Fibroblast of lung (primary cell): ENCODE measurements around the gene CEP76. TPM values are rescaled to one million over a fixed set of nuclear protein-coding genes. Genes with fewer than 3 reads are reported as not detected.

ENCODE experiments used
- DNase-seq, 2 donors: peaks; one replicate each; pipeline versions ENCODE4 v3.0.0 to v3.0.0-alpha.2; 2010; ENCODE audit warnings: low read depth in 2 of 2
- H2AFZ ChIP-seq: 2 replicates; pipeline ENCODE4 v1.5.1; 2012; ENCODE audit warnings: low read length, control low read depth, inconsistent platforms
- H3K27ac ChIP-seq: 2 replicates; pipeline ENCODE4 v1.5.1; 2011; ENCODE audit warnings: low read length, control low read depth; ENCODE audit not compliant: insufficient read depth
- H3K27me3 ChIP-seq: 2 replicates; pipeline ENCODE4 v1.5.1; 2011; ENCODE audit warnings: mild to moderate bottlenecking, low read length; ENCODE audit not compliant: control insufficient read depth, insufficient read depth
- H3K36me3 ChIP-seq: 2 replicates; pipeline ENCODE4 v1.5.1; 2011; ENCODE audit warnings: low read length; ENCODE audit not compliant: control insufficient read depth, insufficient read depth
- H3K4me1 ChIP-seq: 2 replicates; pipeline ENCODE4 v1.5.1; 2011; ENCODE audit warnings: low read length; ENCODE audit not compliant: control insufficient read depth, insufficient read depth; ENCODE audit errors: extremely low read depth
- H3K4me2 ChIP-seq: 2 replicates; pipeline ENCODE4 v1.5.1; 2011; ENCODE audit warnings: low read length, control low read depth; ENCODE audit not compliant: insufficient read depth; ENCODE audit errors: extremely low read depth
- H3K4me3 ChIP-seq, 4 experiments: fragments of 200-600 bp in 1 of 4; sonication (generic) in 1 of 4; replicated peaks in 1 of 4; 2 replicates each; pipeline ENCODE4 v1.5.1; 2011 to 2016; ENCODE audit warnings: low read length in 4 of 4, low read depth in 3 of 4, mild to moderate bottlenecking in 3 of 4, control low read depth in 2 of 4, inconsistent platforms in 1 of 4, mixed read lengths in 1 of 4; ENCODE audit not compliant: insufficient read depth in 1 of 4; ENCODE audit errors: control extremely low read depth in 1 of 4
- H3K79me2 ChIP-seq: 2 replicates; pipeline ENCODE4 v1.5.1; 2012; ENCODE audit warnings: mild to moderate bottlenecking, low read length, inconsistent platforms; ENCODE audit not compliant: control insufficient read depth, insufficient read depth
- H3K9ac ChIP-seq: 2 replicates; pipeline ENCODE4 v1.5.1; 2011; ENCODE audit warnings: mild to moderate bottlenecking, low read length, control low read depth; ENCODE audit not compliant: insufficient read depth
- H3K9me3 ChIP-seq: 2 replicates; pipeline ENCODE4 v1.5.1; 2012; ENCODE audit warnings: low read depth, low read length; ENCODE audit not compliant: control insufficient read depth, insufficient read depth
- H4K20me1 ChIP-seq: 2 replicates; pipeline ENCODE4 v1.5.1; 2011; ENCODE audit warnings: low read length; ENCODE audit not compliant: control insufficient read depth, insufficient read depth; ENCODE audit errors: extremely low read depth
- EZH2 ChIP-seq: IDR thresholded peaks from 2 replicates; pipeline ENCODE4 v1.5.1; 2012; ENCODE audit warnings: low read length, control low read depth, mild to moderate bottlenecking; ENCODE audit errors: missing control alignments
- polyA plus RNA-seq, 2 donors: library from polyadenylated mRNA; depleted of rRNA in 1 of 2; stranded (reverse) in 1 of 2; unstranded in 1 of 2; fragments of >200 nt; gene quantifications; 2 replicates each; pipeline ENCODE4 v1.2.1, GENCODE V29; 2011 to 2012; ENCODE audit warnings: missing spikeins in 1 of 2
- total RNA-seq: library from RNA; depleted of rRNA; stranded (reverse); fragments of >200 nt; gene quantifications from 2 replicates; pipeline ENCODE4 v1.2.1, GENCODE V29; 2014
- TF ChIP-seq, protein P1 (sequence below), 2 donors: IDR thresholded peaks in 1 of 2; conservative IDR thresholded peaks in 1 of 2; 1 replicate in 1 of 2; 2 replicates in 1 of 2; pipeline ENCODE4 v1.5.1; 2011 to 2012; ENCODE audit warnings: low read length in 2 of 2, control low read depth in 1 of 2, inconsistent platforms in 1 of 2, low read depth in 1 of 2, mild to moderate bottlenecking in 1 of 2

The CEP76 gene
- total and polyA plus RNA-seq, 2 donors (not counting 1 experiment from before 2014, with no cell fraction given) = 5.2 to 8.1 TPM

DNA sequence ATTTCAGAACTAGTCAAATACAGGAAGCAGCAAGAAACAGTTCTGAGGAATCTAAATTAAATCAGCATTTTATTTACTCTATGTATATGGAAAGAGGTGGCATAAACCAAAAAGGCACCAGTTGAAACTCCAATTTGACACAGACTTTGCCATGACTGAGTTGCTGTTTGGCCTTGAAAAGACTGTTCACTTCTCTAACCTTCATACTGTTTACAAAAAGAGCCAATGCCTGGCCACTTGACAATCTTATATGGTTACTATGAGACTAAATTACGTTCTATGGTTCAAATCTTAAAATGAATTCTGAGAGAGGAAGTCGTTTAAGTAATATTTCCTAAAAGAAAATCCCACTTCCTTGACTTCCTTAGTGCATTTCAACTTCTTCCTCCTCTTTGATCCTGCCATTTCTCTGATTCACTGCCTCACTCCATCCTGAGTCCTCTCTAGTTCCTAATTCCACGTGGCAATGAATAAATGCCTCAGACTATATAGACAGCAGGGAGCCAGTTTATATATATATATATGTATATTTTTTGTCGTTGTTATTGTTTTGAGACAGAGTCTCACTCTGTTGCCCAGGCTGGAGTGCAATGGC lies 13.2 kb downstream of the CEP76 start:
- H3K27me3 ChIP-seq = no peaks in the 10 kb centered on the region
- no peak for TF ChIP-seq EZH2
- TF ChIP-seq, protein P1, sequence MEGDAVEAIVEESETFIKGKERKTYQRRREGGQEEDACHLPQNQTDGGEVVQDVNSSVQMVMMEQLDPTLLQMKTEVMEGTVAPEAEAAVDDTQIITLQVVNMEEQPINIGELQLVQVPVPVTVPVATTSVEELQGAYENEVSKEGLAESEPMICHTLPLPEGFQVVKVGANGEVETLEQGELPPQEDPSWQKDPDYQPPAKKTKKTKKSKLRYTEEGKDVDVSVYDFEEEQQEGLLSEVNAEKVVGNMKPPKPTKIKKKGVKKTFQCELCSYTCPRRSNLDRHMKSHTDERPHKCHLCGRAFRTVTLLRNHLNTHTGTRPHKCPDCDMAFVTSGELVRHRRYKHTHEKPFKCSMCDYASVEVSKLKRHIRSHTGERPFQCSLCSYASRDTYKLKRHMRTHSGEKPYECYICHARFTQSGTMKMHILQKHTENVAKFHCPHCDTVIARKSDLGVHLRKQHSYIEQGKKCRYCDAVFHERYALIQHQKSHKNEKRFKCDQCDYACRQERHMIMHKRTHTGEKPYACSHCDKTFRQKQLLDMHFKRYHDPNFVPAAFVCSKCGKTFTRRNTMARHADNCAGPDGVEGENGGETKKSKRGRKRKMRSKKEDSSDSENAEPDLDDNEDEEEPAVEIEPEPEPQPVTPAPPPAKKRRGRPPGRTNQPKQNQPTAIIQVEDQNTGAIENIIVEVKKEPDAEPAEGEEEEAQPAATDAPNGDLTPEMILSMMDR (conservative IDR thresholded peaks at IDR 0.05 in 1 of 2, IDR thresholded peaks at IDR 0.05 in 1 of 2; ENCODE audit: low read depth in 1 of 2, low read length in 2 of 2) = no peak
- no peak overlapping the region for H3K4me3 ChIP-seq
- H3K36me3 ChIP-seq = no peaks in the 10 kb centered on the region
- no peak for DNase-seq
- H3K4me1 ChIP-seq = no peaks in the 10 kb centered on the region
- no peaks in the 10 kb centered on the region for H3K79me2 ChIP-seq
- no peaks in the 10 kb centered on the region for H3K9me3 ChIP-seq
- H2AFZ ChIP-seq = no peak overlapping the region
- H3K4me2 ChIP-seq = no peak overlapping the region
- no peaks in the 10 kb centered on the region for H4K20me1 ChIP-seq
- no peak overlapping the region for H3K27ac ChIP-seq
- no peak overlapping the region for H3K9ac ChIP-seq

DNA sequence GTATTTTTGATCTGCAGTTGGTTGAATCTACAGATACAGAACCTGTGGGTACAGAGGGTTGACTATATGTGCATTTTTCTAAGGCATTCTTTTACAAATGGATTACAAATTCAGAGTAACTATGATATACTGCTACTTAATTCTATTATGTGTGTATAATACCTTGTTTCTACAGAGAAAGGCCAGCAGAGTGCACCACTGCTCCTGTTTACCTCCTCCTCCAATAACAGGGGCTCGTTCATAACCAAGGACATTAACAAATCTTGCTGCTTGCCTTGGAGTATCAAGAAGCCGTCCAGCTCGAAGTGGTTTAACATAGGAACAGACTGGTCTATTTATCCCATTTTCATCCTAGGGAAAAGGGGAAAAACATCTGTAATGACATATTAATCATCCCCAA lies 16.4 kb downstream of the CEP76 start:
- DNase-seq = peak; percentile 29 to 35
- Histone ChIP-seq H3K4me3 (no peak overlapping the region), H2AFZ (no peak overlapping the region), H3K9me3 (no peaks in the 10 kb centered on the region), H3K36me3 (no peaks in the 10 kb centered on the region), H3K4me2 (no peak overlapping the region), H3K27me3 (no peaks in the 10 kb centered on the region), H4K20me1 (no peaks in the 10 kb centered on the region), H3K27ac (no peak overlapping the region), H3K4me1 (no peaks in the 10 kb centered on the region), H3K9ac (no peak overlapping the region), H3K79me2 (no peaks in the 10 kb centered on the region)
- TF ChIP-seq EZH2 = no peak
- TF ChIP-seq, protein P1 (conservative IDR thresholded peaks at IDR 0.05 in 1 of 2, IDR thresholded peaks at IDR 0.05 in 1 of 2; ENCODE audit: low read depth in 1 of 2, low read length in 2 of 2) = peak in 1 of 2 donors; percentile 24

DNA sequence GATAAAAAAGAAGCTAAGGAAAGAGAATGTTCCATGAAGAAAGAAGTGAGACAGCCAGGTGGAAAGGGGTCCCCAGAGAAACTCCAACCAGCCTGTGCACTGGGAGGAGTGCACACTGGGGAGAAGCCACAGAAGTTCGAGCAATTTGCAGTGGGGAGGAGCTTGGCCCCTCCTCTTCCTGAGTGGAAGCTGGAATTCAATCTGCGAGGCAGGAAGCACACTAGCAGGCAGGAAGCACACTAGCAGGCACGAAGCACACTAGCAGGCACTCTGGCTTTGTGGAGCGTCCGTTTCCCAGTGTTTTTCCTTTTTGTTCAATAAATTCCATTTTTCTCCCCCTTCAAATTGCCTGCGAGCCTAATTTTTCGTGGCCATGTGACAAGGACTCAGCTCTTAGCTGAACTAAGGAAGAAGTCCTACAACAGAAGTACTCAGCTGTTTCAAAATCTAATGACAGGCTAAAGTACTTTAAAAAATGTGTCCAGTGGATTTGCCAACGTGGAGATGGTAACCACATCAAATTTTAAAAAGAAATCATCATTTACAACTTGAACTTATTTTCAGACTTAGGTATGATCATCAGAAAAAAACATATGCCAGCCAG lies 23.2 kb downstream of the CEP76 start:
- peak overlapping the region; percentile 86 for H2AFZ ChIP-seq
- no peaks in the 10 kb centered on the region for H3K9me3 ChIP-seq
- H3K27ac ChIP-seq = peak overlapping the region; percentile 56
- H3K4me2 ChIP-seq = peak overlapping the region; percentile 40
- TF ChIP-seq, protein P1 (conservative IDR thresholded peaks at IDR 0.05 in 1 of 2, IDR thresholded peaks at IDR 0.05 in 1 of 2; ENCODE audit: low read depth in 1 of 2, low read length in 2 of 2) = no peak
- TF ChIP-seq EZH2 = no peak
- H4K20me1 ChIP-seq = no peaks in the 10 kb centered on the region
- peak; percentile 44 to 45 for DNase-seq
- no peaks in the 10 kb centered on the region for H3K4me1 ChIP-seq
- peaks cover 1% of the 10 kb centered on the region for H3K36me3 ChIP-seq
- H3K27me3 ChIP-seq = no peaks in the 10 kb centered on the region
- no peaks in the 10 kb centered on the region for H3K79me2 ChIP-seq
- H3K9ac ChIP-seq = no peak overlapping the region
- H3K4me3 ChIP-seq = peak overlapping the region in 1 of 4 experiments; percentile 14
